CD4-positive, alpha-beta T cell treated with Interferon alpha-2 for 1 hour (primary cell): ENCODE measurements around the gene ZCCHC24.

Experiments used
- DNase-seq, 2 donors: peaks; one replicate each; pipeline ENCODE4 v3.0.0-alpha.2; 2020 to 2022

Gene ZCCHC24

DNA sequence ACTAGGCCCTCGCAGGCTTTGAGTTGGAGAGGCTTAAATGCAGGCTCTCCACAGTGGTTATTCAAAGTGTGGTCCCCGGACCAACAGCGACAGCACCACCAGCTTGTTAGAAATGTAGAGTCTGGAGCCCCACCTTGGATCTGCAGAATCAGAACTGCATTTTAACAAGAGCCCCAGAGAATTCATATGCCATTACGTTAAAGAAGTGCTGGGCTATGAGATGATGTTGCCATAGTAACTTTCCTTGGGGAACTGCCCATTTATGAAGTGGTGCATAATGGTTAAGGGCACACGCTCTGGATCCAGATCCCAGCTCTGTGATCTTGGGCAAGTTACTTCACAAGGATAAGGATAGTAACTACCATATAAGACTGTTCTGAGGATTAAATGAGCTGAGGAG, 48.9 kb downstream of the ZCCHC24 start:
- DNase-seq: no peak

DNA sequence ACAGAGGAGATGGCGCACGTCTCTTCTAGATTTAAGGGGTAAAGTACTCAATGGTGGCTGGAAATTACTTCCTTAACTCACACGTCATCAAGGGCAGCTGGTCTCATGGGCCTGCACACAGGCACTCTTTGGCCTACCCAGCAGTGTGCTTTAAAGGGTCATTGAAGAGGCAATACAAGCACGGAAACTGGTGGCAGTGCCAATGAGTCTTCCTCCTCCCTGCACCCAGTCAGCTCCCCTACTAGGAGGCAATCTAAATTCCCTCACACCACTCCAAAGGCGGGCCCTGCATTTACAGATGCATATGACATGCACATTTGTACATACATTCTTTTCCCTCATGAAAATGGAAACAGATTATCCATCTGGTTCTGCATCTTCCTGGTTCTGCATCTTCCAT, 50.8 kb downstream of the ZCCHC24 start:
- DNase-seq: no peak

DNA sequence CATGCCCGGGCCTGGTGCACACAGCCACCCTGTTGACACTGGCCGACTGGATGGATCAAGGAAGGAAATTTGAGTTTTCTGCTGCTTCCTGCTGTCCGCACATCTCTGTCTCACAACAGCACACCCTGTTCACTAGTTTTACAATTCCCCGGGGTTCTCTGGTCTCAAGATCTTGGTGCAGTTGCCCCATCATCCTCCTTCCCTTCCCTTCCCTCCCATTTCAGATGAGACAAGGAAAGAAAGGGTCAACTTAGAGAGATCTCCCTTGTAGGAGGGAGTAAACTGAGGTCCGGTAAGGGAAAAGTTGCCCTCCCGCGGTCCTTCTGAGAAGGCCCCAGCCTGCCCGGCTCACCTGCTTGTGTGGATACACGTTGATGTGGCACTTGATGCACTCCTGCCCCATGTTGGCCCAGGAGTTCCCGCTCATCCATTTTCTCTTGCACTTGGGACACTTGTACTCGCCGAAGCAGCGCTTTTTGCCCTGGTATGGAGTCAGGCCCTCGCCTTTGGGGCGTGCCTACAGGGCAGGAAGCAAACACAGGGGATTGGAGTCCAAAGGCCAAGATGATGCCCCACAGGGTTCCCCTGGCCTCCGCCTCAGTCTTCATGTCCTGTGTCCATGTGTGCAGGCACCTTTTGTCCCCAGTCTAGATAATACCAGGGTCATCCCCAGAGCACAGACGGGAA, 51.4 kb downstream of the ZCCHC24 start:
- DNase-seq: no peak

DNA sequence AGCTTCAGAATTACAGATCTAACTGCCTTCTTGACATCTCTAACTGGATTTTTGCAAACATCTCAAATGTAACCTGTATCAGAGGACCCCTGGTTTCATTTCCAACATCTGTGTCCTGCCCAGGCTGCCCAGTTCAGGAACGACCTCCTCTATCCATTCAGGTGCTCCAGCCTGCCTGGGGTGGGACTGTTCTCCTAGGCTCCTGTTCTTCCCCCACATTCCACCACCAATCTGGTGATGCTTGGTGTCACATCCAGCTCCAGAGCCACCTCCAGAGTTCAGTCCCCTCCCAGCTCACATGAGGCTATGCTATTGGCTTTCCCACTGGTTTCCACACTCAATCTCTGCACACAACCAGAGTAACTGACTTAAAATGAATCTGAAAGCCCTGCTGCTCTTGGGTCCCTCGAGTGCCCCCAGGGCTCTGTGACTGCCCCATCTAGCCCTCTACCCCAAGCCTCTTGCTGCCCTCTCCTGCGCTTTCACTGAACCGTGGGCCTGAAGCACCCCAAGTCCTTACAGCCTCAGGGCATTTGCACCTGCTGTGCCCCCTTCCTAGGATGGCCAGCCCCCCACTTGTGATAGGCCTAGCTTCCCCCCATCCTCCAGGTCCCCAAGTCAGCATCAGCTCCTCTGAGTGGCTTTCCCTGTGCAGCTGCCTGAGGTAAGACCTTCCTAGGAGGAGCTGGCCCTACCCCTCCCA, 52.1 kb downstream of the ZCCHC24 start:
- DNase-seq: no peak

DNA sequence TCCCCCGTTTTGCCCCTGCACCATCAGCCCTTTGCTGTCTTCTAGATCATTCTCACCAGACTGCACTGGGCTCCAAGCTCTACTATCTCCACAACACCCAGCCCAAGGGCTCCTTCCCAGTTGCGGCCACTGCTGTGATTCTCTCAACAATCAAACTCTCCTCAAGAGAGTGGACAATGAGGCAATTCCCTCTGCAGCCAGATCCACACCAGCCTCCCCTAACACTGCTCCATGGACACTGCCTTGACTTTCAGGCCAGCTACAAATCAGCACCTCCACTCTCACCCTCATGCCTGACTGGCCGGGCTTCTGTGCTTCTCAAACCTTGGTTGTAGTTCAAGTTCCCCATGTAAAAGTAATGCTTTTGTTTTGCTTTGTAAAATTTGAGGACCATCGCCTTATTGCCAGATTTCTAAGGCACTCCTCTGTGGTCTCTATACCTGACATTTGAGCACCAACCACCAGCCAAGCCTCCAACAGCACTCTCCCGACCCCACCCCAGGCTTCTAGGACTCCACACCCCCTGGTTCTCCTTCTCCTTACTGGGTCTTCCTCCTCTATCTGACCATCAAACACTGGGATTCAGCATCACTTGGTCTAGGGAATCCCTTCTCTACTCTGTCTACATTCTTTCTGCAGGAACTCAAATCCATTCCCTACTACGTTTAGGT, 52.8 kb downstream of the ZCCHC24 start:
- DNase-seq: no peak

DNA sequence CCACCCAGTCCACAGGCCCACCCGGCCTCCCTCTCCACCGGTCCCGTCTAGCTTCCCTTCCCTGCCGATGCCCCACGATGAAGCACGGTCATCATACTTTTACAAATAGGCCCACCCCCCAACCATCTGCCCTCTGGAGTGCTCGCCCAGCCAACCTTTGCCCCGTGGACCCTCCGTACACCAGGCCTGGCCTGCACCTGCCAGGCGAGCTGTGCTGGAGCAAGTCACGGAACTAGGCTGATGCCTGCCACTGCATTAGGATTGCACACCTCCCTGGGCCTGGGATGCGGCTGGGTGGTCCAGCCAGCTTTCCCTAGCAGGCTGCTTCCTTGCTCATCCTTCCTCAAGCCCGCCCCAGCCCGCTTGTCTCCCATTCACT, 53.4 kb downstream of the ZCCHC24 start:
- DNase-seq: no peak

DNA sequence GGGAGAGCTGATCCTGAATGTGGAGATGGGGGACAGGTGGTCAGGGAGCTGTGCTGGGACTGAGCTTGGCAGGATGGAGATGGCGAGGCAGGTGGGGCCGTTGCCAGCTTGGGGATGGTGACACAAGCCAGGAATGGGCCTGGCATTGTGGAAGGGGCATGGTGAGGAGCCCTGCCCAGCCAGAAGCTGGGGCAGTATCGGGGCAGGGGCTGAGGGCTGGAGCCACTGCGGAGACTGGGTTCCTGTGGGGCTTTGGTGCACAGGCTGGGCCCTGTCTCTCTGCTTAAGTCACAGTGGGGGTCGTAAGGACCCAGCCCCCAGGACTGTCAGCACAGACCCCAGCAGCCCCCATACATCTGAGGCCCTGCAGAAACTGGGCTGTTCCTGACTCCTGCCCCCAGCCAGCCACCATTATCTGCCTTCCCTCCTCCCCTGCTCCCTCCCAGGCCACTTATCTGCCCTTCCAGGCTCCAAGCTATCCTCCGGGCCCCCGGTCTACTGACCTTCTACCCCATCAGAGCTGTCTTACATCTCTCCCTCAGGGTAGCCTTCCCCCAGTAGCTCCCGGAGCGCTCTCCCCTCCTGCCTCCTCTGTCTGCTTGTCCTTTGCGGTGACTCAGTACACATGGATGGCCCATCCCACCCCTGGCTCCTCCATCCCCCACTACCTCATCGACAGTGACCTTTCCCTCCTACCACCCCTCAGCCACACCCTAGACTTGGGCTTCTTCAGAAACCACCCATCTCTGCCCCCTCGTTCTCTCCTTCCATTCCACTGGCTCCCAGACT, 54.0 kb downstream of the ZCCHC24 start:
- DNase-seq: no peak

DNA sequence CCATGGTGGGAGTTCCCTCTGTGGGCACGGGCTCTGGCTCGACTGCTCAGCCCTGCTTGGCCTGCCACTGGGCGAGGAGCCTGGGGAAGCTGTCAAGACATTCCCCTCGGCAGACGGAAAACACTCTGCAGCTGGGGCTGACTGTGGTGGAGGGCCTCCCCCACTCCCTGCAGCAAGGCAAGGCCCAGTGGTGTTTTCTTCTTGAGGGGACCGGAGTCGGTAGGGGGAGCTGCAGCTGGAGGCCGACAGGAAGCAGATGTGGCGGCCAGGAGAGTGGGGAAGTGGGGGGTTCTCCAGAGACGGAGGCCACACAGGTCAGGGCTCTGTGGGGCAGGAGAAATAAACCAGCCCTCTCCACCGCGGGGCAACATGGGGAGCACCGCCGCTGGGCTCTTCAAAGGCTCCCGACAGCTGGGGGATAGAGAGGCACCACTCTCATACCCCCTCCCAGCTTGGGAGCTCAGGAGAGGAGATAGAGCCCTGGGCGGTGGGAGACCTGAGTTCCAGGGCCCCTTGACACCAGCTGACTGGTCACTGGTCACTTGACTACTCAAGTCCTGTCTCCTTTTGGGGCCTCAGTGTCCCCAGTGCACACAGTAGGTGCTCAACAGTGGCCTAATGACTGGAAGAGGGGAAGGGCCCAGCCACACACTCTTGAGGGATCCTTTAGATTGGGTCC, 54.7 kb downstream of the ZCCHC24 start:
- no peak for DNase-seq

DNA sequence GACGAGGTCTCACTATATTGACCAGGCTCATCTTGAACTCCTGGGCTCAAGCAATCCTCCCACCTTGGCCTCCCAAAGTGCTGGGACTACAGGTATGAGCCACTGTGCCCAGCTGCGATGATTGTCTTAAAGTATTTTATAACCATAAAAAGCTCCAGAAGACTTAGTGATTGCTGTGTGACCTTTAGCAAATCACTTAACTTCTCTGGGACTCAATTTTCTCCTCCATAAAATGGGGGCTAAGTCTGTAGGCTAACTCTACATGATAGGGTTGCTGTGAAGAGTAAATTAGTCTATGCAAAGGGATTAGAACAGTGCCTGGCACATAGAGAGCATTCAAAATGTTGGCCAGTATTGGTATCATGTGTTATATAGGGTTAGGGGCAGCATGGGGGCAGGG, 55.4 kb downstream of the ZCCHC24 start:
- no peak for DNase-seq

DNA sequence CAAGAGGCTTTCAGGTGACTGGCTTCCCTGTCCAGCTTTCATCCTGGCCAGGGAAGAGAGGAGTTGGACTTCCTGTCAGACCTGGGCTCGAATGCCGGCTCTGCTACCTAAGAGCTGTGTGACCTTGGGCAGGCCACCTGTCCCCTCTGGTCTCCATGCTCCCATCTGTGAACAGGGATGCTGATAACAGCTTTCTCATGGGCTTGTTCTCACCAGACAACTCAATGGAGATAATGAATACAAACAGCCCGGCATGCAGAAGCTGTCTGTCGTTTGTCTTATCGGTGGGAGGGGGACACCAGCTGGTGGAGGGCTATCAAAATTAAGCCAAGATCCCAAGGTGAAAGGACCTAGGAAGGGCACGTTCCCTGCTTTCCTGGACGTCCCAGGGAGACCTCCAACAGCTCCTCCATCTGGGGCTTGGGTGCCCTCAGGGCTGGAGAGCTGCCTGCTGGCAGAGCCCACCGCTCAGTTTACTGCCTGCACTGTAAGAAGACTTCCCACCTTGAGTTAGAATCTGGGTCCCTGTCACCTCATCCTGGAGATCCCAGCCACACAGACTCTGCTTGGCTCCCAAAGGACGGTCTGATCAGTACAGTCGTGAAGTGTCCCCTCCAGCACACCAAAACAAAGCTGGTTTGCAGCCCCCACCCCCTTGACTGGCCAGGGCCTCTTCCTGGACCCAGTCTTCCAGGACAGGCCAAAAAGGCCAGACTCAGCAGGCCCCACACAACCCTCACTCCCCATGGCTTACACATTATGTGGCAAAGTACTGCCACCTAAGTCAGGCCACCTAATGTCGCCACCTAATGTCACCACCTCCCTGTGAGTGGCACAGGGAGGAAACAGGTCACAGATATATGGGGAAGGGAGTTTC, 57.2 kb downstream of the ZCCHC24 start:
- peak in 1 of 2 donors; percentile 0 for DNase-seq

DNA sequence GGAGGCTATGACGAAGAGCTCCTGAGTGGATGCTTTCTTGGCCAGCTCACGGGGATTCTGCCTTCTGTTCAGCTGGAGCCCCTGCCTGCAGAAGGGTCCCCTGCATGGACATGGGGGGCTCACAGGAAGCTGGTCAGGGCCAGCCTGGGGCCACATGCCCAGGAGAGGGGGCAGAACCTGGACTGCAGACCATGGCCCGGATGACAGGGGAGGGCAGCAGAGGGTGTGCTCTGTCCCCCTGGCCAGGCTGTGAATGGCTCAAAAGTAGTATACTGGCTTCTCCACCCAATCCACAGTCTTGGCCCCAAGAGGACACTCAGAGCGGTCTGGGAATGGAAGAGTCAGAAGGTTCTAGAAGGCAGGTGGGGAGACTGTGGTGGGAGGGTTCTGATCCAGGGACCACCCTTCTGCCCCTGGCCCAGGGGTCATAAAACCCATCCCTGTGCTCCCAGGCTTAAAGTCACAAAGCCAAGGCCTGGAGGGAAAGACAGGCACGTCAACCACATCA, 57.9 kb downstream of the ZCCHC24 start:
- peak in 1 of 2 donors; percentile 0 for DNase-seq

DNA sequence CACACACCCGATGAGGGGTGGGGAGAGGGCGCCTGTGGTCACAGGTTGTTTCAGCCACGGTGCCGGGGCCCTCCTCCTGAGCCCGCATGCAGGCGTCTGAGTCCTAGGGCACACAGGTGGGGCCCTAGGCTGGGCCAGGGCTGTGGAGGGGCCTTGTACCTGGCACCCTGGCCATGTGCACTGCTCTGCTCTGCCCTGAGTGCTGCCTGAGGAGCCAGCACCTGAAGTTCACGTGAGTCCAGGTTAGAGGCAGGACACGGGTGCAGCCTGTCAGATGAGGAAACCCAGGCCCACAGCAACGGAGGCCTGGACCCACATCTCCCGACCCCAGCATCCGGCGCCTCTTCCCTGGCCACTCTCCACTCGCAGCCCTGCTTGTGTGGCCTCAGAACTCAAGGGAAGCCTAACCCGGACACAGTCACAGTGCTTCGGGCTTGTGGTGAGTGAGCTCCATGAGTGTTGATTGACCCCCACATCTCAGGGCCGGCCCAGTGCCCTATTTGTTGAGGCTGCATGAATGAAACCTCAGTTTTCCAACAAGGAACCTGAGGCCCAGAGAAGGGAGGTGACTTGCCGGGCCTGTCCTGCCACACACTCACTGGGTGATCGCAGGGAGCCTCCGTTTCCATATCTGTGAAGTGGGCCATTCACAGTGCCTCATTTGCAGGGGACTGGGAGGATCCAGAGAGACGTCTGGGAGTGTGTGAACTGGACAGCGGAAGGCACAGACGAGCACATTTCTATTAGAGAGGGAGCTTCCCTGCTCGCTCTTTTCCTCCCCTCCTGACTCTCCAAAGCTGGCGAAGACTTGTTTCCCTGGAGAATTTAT, 58.6 kb downstream of the ZCCHC24 start:
- peak in 1 of 2 donors; percentile 1 for DNase-seq

DNA sequence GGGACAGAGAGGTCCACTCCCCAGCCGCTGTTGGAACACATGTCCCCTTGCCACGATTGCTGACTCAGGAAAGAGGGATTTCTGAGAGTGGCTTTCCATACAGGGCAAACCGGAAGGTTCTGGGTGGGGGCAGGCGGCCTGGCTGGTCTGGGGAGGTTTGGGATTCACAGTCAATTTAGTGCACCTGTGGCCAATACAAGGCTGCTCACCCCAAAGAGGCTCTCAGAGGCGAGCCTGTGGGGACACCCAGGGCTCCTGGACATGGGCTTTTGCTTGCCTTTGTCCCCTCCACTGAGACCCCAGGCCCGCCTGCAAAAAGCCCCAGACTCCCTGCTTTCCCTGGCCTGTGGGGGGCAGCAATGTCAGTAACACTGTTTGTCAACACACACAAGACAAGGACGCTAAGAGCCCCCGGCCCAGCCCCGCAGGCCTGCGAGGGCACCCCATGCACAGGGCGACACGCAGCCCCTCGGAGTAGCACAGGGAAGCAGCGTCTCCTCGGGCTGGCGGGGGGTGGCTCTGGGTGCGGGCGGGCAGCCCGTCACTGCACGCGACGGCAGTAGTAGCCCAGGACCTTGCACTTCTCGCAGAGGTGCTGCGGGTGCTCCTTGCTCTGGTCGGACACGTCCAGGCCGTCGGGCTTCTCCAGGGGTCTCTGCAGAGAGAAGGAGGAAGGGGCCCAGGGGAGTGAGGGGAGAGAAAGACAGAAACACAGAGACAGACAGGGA, 59.5 kb downstream of the ZCCHC24 start:
- DNase-seq: peak in 1 of 2 donors; percentile 0

DNA sequence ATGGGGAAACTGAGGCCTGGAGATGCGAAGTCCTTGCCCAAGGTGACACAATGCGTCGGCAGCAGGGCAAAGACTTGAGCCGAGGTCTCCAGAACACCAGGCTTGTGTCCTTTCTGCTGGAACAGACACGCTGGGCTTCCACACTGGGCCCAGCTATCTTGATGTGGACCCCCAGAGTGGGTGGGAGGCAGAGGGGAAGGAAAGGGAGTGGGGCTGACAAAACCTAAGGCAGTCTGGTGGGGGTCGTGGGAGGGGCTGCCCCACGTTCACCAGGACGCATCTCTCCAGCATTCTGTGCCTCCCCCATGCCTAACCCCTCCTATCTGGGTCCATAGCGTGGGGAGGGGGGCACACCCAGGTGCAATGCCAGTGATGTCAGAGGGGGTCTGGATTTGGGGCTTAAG, 60.0 kb downstream of the ZCCHC24 start:
- no peak for DNase-seq

DNA sequence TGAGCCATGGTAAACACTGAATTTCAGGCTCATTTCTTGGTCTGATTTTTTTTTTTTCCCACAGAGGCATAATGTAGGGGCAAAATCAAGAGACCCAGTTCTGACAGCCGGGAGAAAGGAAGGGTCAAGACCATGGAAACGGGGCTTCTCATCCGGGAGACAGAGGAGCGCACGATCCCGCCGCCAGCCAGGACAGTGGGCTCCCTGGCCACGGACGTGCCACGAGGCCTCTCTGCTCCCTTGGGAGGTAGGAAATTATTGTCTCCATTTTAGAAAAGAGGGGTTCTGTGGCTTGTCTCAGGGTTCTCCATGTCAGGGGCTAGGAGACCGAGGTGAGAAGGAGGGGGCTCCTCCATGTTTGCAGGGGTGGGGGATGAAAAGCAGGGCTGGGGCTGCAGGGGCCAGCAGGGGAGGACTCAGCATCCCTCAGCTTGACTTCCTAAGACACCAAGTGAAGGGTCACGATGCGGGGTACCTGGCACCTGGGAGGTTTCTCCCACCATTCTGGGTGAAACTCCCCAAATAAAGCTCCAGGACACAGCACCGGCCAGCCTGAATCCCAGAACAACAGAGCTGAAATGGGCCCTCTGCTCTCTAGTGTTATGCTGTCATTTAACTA, 60.5 kb downstream of the ZCCHC24 start:
- DNase-seq: peak in 1 of 2 donors; percentile 0

DNA sequence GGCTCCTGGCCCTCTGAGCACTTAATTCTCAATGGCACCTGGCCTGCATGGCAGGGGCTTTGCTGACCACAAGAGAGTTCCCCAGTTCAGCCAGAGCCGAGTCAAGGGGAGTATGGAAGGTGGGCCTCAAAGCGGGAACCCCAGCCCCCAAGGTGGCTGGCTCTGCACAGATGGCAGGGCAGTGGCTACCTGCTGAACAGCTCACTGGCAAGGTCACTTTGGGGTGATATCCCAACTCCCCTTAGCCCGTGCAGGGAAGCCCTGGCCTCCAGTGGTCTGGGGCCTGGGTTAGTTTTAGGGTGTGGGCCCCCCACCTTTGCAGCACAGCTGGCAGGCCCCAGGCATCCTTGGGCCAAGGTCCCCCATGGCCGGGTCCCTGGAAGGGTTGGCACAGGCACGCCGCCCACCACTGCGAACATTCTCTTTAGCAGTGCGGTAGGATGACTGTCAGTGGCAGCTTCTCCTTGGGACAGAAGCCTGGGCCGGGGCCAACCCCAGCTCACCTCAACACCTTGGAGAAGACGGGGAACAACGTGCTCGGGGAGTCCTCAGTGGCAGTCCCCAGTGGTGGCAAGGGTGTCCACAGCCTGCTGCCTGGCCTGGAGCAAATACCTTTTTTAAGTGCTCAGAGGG, 61.3 kb downstream of the ZCCHC24 start:
- DNase-seq: peak in 1 of 2 donors; percentile 0

DNA sequence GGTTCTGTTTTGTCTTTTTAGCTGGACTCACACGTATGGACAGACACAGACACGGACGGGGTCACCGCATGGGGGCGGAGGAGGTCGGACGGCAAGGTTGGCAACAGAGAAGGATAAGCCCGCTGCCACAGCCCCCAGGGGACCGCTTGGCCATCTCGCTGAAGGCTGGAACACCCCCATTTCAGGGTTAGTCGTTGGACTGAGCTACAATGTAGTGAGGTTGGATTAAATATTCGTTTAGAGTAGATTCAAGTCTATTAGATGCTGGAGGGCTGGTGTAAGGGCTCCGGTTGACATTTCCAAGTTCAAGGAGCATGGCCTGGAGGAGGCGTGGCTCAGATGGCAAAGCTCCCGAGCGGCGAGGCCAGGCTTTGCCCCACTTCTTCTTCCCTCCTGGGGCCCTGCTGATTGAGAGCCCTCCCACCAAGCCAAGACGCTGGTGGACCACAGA, 62.9 kb downstream of the ZCCHC24 start:
- no peak for DNase-seq

DNA sequence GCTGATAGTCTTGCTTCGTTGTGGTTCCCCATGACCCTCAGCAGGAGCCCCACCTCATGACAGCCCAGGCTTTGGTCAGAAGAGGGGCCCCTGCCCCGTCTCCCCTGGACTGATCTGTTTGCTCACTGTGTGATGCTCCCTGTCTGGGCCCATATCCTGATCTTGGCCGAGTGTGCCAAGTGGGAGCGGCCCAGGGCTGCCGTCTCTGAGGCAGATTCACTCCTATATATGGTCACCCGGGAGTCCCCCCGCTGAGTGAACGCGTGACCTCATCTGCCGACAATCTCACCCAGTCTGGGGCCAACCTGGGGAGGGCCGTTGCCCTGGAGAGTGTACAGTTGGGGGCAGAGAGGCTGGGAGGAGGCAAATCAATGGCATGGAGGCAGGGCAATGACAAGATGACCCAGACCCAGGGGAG, 63.6 kb downstream of the ZCCHC24 start:
- no peak for DNase-seq
